NCI-H345 treated with DMSO at 0.1 percent for 48 hours (cell line): ENCODE data around the gene DLGAP3.
"Not testable (repeated sequence)": the region's sequence is repeated elsewhere in the genome, so short reads cannot be mapped to it uniquely, and the experiment has no call there.

Experiments
- DNase-seq: peaks from one replicate; lab custom pipeline; 2025; ENCODE audit not compliant: unreplicated experiment; lab: John Stamatoyannopoulos, UW

The DLGAP3 gene, protein sequence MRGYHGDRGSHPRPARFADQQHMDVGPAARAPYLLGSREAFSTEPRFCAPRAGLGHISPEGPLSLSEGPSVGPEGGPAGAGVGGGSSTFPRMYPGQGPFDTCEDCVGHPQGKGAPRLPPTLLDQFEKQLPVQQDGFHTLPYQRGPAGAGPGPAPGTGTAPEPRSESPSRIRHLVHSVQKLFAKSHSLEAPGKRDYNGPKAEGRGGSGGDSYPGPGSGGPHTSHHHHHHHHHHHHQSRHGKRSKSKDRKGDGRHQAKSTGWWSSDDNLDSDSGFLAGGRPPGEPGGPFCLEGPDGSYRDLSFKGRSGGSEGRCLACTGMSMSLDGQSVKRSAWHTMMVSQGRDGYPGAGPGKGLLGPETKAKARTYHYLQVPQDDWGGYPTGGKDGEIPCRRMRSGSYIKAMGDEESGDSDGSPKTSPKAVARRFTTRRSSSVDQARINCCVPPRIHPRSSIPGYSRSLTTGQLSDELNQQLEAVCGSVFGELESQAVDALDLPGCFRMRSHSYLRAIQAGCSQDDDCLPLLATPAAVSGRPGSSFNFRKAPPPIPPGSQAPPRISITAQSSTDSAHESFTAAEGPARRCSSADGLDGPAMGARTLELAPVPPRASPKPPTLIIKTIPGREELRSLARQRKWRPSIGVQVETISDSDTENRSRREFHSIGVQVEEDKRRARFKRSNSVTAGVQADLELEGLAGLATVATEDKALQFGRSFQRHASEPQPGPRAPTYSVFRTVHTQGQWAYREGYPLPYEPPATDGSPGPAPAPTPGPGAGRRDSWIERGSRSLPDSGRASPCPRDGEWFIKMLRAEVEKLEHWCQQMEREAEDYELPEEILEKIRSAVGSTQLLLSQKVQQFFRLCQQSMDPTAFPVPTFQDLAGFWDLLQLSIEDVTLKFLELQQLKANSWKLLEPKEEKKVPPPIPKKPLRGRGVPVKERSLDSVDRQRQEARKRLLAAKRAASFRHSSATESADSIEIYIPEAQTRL

GRCh38 chr1:34929497-34929852 is at the start of gene DLGAP3:
TSS of gene DLGAP3 (minus strand) at chr1:34929650. CDS start at chr1:34905383, 24,267 bp downstream.
- peak; percentile 16 for DNase-seq

GRCh38 chr1:34978921-34979320 is 49.5 kb upstream of the DLGAP3 start:
- DNase-seq = no peak

DNA sequence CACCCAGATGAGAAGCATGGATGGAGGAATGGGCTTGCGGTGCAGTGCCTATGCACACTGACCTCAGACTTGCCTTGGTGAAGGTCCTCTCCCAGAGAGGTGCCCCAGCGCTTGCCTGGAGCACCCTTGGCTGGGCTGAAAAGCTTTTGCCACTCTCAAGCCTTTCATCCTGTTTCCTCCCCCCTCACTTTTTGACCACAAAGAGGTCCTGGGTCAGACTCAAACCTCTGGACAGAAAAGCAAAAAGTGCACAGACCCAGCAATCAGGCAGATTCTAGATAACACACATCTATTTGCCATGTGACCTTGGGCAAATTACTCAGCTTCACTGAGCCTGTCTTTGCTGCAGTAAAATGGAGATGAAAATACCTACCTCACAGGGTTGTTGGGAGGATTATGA is 48.4 kb upstream of the DLGAP3 start:
- DNase-seq = no peak

DNA sequence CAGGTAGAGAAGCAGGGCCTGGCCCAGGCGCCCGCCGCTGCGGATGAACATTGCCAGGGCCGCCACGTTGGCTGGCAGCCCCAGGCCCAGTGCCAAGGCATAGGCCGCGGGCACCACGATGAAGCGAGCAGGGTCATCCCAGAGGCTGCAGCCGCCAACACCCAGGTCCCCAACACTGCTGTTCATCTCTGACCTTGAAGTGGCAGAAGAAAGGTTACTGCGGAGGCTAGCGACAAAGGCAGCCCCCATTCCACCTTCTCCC is 47.7 kb upstream of the DLGAP3 start:
- DNase-seq = no peak

DNA sequence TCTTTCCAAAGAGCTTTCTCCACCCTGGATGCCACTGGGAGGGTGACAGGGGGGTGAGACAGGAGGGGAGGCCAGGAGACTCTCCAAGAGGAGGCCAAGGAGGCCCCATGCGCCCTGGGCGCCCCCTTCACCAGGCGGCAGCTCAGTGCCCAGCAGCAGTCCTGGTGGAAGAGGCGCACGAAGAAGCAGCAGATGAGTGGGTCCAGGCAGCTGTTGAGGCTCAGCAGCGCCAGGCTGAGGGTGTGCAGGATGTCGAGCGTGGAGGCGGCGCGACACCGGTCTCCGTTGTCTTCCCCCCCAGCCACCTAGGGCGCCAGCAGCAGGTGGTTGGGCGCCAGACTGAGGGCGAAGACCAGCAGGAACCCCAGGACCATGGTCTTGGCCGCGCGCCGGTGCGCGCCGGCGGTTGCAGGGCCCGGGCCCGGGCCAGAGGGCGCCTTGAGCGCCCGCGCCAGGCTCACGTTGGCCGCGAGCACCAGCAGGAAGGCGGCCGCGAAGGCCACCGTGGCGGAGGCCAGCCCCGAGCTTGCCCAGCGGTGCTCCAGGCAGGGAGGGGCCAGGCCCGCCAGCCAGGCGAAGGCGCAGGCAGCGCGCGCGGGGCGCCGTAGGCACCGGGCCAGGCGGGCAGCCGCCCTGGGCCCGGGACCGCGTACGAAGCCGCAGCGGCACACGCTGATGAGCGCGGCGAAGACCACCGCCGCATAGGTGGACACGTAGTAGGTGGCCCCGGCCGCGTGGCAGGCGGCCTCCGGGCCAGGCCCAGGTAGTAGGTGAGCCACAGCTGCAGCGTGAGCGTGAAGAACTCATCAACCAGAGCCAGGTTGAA is 47.1 kb upstream of the DLGAP3 start:
- no peak for DNase-seq

GRCh38 chr1:34975771-34976170 is 46.3 kb upstream of the DLGAP3 start:
- DNase-seq = no peak

DNA sequence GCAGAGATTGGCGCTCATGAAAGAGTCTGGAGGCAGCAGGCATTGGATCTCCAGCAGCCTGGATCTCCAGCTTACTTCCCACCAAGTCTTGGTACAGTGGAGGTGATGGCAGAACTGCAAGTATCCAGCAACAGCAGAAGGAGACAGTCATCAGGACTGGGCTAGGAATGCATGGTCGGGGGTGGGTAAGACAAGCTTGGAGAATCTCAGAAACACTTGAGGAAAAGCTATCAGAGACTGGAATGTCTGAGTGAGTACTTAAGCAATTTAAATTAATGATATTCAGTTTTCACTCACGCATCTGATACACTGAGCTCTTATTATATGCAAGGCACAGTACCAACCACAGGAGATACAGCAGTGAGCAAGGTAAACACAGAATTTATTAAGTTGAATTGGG is 45.9 kb upstream of the DLGAP3 start:
- DNase-seq = no peak

DNA sequence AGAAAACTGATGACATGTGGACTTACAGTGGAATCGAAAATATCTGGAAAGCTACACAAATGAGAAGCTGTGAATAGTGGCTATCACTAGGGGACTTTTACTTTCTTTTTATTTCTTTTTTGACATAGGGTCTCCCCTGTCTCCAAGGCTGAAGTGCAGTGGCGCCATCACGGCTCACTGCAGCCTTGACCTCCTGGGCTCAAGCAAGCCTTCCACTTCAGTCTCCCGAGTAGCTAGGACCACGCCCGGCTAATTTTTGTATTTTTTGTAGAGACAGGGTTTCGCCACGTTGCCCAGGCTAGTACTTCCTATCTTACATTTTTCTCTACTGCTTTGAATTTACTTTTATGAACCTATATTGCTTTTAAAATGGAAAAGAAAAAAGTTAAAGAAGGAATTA is 45.2 kb upstream of the DLGAP3 start:
- no peak for DNase-seq

GRCh38 chr1:34973326-34973725 is 43.9 kb upstream of the DLGAP3 start:
- no peak for DNase-seq

DNA sequence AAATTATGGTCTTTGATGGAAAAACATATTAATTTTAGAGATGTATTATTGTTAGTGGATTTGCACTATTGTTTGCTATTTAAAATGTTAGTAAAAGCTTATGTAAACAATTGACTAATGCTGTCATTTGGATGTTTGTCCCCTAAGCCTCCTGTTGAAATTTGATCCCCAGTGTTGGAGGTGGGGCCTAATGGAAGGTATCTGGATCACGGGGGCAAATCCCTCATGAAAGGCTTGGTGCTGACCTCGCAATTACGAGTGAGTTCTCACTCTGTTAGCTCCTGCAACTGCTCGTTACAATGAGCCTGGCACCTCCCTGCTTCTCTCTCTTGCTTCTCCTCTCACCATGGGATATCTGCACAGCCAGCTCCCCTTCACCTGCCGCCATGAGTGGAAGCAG is 41.4 kb upstream of the DLGAP3 start:
- no peak for DNase-seq

GRCh38 chr1:34970220-34970735 is 40.8 kb upstream of the DLGAP3 start:
- DNase-seq = no peak

- not testable (repeated sequence) for DNase-seq
These were observed 38.8 kb upstream of the DLGAP3 start for GRCh38 chr1:34968297-34968696.

DNA sequence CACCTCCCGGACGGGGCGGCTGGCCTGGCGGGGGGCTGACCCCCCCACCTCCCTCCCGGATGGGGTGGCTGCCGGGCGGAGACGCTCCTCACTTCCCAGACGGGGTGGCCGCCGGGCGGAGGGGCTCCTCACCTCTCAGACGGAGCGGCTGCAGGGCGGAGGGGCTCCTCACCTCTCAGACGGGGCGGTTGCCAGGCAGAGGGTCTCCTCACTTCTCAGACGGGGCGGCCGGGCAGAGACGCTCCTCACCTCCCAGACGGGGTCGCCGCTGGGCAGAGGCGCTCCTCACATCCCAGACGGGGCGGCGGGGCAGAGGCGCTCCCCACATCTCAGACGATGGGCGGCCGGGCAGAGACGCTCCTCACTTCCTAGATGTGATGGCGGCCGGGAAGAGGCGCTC is 38.2 kb upstream of the DLGAP3 start:
- DNase-seq = not testable (repeated sequence)

DNA sequence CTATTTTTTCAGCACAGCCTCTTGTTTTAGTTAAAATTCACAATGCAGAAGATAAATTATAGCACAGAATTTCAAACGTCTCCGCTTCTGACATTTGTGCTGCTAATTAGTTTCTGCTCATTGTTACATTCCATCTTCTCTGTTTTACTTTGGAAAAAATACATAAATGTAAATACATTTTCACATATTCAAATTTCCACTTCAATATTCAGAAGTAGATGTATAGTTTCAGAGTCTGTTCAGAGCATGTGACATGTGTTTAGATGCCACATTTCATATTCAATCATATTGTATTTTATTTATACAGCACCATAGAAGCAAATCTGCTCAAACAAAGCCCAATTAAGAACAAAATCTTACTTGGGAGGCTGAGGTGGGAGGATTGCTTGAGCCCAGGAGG is 36.1 kb upstream of the DLGAP3 start:
- no peak for DNase-seq

DNA sequence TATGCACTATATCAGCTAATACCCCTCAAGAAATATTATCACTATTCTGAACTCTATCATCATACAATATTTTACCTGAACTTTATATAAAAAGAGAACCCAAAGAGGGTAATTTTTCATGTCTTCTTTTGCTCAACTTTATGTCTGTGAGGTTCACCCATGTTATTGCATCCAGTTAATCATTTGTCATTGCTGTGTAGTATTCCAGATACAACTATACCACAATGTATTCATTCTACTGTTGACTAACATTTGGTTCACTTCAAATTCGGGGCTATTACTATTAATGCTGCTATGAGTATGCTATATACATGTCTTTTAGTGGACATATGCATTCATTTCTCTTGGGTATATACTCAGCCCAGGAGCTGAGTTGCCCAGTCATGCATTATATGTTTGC is 21.0 kb upstream of the DLGAP3 start:
- no peak for DNase-seq

DNA sequence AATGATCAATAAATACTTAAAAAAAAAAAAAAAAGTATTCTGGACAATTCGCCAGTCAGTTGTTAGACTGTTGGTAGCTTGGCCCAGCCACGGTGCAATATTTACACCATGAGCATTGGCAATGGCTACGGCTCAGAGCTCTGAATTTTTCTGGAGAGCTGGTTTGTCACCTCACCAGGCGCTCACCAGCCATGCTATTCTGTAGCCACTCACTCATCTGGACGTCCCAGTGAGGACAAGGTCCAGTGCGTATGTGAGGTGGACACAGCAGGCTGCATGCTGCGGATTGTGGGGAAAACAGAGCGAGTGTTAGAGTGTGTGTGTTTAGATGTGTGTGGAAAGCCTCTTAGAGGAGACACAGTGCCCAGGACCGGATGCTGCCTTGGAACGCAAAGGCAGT is 19.3 kb upstream of the DLGAP3 start:
- DNase-seq = not testable (repeated sequence)

DNA sequence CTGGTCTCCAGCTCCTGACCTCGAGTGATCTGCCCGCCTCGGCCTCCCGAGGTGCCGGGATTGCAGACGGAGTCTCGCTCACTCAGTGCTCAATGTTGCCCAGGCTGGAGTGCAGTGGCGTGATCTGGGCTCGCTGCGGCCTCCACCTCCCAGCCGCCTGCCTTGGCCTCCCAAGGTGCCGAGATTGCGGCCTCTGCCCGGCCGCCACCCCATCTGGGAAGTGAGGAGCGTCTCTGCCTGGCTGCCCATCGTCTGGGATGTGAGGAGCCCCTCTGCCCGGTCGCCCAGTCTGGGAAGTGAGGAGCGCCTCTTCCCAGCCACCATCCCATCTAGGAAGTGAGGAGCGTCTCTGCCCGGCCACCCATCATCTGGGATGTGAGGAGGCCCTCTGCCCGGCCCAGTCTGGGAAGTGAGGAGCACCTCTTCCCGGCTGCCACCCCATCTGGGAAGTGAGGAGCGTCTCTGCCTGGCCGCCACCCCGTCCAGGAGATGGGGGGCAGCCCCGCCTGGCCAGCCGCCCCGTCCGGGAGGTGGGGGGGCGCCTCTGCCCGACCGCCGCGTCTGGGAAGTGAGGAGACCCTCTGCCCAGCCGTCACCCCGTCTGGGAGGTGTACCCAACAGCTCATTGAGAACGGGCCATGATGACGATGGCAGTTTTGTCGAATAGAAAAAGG is 18.3 kb upstream of the DLGAP3 start:
- DNase-seq = not testable (repeated sequence)

DNA sequence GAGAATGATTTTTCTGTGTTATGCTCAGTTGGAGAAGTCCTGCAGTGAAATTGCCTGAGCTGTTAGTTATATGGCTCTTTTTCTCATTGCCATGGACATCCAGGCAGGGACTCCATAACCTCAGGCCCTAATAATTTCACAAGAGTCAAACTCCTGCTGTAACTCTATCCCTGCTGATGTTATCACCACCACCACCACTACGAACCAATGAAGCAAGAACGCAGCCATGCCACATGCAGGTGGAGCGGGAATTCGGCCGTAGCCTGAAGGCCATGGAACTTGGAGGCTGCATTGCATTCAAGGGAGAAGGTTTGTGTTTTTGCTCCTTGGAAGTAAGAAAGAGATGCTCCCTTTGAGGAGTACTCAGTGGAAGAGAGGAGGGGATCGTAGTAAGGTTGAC is 16.8 kb upstream of the DLGAP3 start:
- DNase-seq = no peak

- not testable (repeated sequence) for DNase-seq
These were observed 12.3 kb upstream of the DLGAP3 start for GRCh38 chr1:34941798-34942197.

DNA sequence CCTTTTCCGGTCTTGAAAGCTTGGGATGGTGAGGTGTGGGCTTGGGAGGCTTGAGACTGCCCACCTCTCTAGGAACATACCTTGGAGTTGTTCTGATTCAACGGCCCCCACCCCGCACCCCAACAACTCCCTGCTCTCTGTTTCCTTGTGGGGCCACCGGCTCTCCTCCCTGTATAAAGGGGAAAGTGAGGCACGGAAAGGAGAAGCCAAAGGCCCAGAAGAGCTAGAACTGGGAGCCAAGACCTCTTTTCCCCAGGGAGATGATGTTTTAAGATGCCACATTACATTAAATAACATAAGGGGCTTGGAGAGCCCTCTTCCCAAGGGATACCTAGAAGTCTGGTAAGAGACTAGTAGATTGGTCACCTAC is 1.2 kb upstream of the DLGAP3 start:
- DNase-seq = no peak
